NCI-H460 (cell line): ENCODE measurements around the gene UBD. TPM values are rescaled to one million over a fixed set of nuclear protein-coding genes. Genes with fewer than 3 reads are reported as not detected.

Source experiments
- DNase-seq: peaks from one replicate; pipeline ENCODE4 v3.0.0-alpha.2; 2016; ENCODE audit warnings: low read depth; ENCODE audit errors: extremely low read depth
- total RNA-seq: library from RNA; depleted of rRNA; stranded (reverse); fragments of >200 nt; shearing (Covaris generic); gene quantifications from 2 replicates; pipeline ENCODE4 v1.2.3, GENCODE V29; 2014

The UBD gene
- total RNA-seq, 1 experiment from 2014 or later, result not detected

DNA sequence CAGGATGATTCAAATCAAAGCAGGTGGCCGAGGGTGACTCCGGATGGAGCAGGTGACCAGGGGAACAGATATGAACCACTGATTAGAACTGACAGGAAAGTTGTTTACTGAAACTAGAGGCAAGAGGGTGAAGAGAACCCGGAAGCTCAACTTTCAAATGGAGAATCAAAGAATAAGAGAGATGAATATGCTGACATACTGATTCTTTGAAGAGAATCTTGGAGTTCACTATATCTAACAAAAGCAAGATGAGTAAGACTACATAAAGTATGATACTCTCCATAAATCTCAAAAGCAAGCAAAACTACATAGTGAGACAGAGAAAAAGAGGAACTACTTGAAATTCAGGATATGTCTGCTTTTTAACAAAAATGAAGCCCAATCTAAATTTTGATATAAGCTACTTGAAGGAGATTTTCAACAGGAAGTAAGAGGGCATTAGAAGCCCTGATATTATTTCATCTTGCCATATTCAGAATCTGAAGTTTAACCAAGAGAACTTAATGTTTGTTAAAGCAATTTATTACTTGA, 4.0 kb upstream of the UBD start:
- DNase-seq, result no peak

GRCh38 chr6:29561606-29562181, 2.2 kb upstream of the UBD start:
- DNase-seq, result no peak

DNA sequence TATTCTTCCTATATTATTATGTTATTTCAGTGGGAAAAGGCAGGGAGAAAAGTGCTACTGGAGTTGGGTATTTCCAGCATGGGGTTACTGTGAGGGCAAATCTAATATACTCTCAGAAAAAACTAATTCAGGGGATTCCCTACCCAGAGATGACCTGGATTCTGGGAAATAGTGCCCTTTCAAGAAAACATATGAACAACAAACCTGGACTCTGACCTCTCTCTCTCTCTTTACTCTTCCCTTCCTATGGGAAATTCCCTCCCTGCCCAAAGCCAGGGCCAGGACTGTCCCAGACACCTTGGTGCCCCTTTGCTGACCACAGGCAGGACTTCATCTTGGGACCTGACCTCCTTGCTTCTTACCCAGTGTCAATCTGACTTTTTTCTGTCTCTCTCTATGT, 1.6 kb upstream of the UBD start:
- DNase-seq, result no peak

- no peak for DNase-seq
Observed at GRCh38 chr6:29558439-29559079, 973 bp downstream of the UBD start.

DNA sequence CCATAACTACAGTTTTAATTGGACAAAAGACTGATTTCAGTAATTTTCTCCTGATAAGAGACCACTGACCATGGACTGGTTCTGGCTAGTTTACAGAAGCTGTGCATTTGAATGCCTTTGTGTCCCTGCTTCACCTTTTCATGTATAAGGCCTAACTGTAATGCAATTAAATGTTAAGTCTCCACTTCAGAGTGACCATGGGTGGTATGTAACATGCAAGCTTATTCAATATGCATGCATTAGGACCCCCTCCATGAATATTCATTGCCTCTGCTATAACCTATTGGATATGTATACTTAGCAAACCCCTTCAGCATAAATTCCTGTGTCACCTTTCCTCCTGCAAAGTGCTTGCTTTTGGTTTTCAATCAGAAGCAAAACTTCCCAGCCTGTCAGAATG, 2.2 kb downstream of the UBD start:
- DNase-seq, result no peak

DNA sequence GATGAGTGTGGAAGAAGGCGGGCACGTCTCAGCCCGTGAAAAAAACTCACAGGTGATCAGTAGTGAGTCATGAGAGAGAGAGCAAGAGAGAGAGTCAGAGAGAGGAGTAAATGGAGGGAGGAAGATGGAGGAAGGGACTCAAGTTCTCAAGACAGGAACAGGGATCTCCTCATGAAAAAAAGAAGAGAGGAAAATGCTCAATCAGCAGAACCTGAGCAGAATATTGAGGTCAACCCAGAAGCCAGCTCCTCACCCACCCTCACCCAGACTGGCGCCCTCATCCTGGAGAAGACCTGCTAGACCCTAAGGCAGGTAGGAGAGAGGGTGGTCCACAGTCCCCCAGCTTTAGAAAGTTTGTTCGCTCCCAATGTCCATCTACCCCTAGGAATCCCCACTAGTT, 4.8 kb downstream of the UBD start:
- DNase-seq, result no peak

DNA sequence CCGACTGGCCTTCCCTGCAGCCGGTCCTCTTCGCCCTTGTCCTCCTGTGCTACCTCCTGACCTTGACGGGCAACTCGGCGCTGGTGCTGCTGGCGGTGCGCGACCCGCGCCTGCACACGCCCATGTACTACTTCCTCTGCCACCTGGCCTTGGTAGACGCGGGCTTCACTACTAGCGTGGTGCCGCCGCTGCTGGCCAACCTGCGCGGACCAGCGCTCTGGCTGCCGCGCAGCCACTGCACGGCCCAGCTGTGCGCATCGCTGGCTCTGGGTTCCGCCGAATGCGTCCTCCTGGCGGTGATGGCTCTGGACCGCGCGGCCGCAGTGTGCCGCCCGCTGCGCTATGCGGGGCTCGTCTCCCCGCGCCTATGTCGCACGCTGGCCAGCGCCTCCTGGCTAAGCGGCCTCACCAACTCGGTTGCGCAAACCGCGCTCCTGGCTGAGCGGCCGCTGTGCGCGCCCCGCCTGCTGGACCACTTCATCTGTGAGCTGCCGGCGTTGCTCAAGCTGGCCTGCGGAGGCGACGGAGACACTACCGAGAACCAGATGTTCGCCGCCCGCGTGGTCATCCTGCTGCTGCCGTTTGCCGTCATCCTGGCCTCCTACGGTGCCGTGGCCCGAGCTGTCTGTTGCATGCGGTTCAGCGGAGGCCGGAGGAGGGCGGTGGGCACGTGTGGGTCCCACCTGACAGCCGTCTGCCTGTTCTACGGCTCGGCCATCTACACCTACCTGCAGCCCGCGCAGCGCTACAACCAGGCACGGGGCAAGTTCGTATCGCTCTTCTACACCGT, 6.1 kb downstream of the UBD start:
- DNase-seq, result no peak

DNA sequence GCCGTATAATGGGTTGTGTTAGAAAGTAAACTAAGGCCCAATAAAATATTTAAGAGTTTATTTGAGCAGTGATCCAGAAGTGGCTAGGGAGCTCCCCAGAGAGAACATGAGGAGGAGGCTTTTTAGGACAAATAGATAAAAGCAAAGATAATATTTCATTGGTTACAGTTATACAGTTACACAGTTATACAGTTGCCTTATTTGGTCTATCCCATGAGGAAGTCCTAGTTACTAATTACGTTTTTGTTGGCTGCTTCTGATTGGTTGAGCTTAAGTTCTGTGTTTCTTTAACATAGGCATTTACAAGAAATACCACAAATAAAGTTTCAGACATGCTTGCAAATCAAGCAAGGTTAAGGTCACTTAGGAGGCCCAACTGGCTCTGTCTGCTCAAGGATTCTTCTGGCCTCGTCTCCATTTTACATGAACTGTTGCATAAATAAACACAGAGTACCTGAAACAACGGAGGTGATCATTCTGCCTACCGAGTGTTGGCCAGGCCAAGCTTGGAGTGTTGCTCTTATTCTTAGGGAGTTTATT, 7.0 kb downstream of the UBD start:
- peak; percentile 50 for DNase-seq

DNA sequence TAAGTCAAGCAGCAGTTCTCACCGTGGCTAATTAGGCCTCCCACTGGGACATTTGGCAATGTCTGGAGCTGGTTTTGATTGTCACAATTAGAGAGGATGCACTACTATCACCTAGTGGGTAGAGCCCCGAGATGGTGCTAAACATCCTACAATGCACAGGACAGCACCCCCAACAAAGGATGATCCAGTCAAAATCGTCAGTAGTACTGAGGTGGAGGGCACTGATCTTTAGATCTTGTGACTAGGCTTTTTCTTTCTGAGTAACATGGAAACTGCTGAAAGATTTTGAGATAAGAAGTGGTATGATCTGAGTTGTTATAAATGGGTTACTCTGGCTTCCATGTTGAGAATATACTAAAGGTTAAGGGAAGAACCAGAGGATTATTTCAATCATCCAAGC, 12.0 kb downstream of the UBD start:
- no peak for DNase-seq

DNA sequence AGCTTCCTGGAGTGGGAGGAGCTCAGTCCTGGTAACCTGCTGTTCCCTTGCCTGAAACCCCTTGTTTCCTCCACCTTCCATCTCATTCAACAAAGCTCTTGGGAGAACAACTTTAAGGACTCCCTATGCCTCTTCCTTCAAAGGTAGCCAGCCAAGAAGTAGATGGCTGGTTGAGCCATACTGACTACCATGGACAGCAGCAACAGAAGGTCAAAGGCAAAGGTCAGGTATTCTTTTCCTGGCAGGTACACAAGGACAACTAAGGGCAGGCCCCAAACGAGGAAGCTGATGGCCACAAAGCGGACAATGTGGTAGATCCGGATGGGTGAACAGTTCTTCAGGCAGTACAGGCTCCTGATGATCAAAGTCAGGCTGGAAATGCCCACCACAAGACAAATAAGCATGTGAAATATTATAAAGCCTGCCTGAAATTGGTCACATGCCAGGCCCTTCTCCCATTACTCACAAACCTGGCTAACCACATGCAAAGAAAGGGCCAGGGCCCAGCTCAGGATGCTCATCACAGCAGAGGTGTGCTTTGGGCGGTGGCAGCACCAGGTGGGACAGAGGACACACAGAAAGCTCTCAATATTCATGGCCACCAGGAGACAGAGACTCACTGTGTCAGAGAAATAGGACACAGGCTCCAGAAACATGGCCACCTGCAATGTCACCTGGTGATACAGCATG, 21.7 kb downstream of the UBD start:
- DNase-seq, result no peak

DNA sequence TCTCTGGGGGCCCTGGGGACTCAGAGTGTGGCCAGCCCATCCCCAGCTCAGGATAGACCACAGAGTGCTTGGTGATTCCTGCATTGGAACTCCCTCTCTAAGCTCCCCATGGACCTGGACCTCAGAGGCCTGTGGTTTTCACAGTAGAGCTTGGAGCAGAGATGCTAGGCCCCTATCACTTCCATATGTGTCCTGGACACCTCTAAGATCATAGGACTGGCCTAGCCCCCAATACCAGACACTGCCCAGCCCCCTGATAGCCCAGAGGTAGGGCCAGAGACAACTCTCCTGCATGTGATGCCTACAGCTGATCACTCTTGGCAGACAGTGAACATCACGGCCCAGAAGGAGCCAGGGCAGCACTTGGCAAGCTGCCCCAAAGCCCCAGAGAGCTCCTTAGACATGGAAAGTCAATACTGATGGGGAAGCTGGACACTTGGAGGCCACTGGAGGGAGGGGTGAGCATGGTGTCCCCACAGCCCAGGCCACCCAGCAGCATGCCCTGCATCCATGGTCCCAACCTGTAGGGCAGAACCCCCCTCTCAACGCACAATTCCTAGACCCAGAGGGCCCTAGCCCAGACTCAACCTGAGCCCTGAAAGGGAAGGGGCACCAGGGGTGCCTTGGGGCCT, 27.1 kb downstream of the UBD start:
- no peak for DNase-seq

GRCh38 chr6:29531668-29532067, 27.9 kb downstream of the UBD start:
- no peak for DNase-seq

- no peak for DNase-seq
Observed at GRCh38 chr6:29530671-29531310, 28.7 kb downstream of the UBD start.

DNA sequence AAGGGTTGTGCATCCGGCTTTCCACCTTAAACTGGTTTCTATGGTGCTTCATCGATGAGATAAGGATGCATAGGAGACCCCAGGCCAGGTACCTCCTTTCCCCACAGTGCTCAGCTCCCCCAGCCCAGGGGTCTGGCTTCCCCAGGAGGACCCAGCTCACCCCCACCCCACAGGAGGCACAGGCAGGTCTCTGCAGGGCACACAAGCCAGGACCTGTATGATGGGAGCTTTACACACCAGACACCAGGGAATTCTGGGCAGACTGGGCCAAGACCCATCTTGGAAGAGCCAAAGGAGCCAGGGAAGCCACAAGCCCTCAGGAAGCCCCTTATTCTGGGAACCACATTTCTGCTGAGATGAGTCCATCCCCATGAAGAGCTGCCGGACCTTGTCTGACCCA, 29.6 kb downstream of the UBD start:
- no peak for DNase-seq

DNA sequence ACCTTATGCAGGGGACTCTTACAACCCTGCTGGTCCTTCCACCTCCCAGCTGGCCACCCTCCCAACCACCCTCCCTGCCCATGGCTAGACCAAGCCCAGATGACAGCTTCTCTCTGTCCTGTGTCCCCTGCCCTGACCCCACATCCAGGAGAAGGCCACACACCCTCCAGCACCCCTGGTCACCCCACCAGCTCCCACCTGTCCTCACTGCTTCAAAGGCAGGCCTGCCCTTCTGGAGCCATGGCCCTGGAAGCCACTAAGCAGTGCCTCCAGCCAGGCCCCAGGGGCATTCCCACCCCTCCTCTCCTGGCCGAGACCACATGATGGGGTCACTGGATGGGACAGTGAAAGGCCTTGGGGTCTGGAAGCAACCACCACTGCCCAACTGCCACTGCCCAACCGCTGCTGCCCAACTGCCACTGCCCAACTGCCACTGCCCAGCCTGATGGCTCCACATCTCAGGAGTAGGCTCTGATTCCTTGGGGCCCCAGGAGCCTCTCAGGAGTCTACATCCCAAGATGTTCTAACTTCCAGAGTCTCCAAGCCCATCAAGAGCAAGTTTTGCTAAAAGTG, 30.5 kb downstream of the UBD start:
- DNase-seq, result no peak

DNA sequence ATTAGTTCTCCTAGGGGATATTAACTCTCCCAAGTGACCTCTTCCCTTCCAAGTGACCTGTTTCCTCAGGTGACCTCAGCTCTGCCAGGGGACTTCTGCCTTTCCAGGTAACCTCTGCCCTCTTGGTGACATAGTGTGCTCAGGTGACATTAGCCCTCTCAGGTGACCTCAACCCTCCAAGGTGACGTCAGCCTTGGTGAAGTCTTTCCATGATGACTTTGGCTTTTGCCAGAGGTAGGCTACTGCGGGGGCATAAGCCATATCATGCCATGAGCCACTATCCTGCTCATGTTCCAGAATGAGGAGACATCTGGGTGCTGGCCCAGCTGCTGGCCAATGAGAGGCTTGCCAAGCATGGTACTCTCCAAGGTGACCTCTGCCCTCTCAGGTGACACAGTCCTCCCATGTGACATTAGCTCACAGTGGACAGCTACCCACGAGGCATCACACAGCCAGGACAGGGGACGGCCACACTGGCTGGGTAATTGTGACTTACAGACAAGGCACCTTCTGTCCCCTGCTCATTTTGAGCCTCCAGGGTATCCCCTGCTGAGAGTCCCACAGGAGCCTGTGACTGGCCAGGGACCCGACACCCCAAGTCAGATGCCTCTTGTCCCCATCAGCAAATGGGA, 31.1 kb downstream of the UBD start:
- no peak for DNase-seq

DNA sequence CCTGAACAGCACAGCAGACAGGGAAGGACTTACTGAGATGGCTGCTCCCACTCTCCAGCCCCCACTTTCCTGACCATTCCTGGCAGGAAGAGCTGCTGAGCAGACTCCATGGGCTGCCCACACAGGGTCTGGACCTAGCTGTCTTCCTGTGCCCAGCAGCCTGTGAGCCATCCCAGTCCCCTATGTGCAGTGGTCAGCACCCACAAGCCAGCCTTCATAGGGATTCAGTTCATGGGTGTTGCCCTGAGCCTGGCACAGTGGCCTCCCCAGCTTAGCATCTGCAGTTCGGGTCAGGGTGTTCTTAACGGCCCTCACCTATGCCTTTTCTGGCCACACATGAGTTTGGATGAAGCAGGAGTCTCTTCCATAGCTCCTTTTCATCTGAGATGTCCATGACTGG, 32.0 kb downstream of the UBD start:
- no peak for DNase-seq

GRCh38 chr6:29527126-29527525, 32.4 kb downstream of the UBD start:
- no peak for DNase-seq

GRCh38 chr6:29525311-29525639, 34.3 kb downstream of the UBD start:
- no peak for DNase-seq
